NCI-H1417 (cell line): ENCODE measurements around the gene CIROP.

Source experiments
- DNase-seq, 3 experiments: peaks; one replicate each; lab custom pipeline; 2025; lab: John Stamatoyannopoulos, UW

Gene CIROP

DNA sequence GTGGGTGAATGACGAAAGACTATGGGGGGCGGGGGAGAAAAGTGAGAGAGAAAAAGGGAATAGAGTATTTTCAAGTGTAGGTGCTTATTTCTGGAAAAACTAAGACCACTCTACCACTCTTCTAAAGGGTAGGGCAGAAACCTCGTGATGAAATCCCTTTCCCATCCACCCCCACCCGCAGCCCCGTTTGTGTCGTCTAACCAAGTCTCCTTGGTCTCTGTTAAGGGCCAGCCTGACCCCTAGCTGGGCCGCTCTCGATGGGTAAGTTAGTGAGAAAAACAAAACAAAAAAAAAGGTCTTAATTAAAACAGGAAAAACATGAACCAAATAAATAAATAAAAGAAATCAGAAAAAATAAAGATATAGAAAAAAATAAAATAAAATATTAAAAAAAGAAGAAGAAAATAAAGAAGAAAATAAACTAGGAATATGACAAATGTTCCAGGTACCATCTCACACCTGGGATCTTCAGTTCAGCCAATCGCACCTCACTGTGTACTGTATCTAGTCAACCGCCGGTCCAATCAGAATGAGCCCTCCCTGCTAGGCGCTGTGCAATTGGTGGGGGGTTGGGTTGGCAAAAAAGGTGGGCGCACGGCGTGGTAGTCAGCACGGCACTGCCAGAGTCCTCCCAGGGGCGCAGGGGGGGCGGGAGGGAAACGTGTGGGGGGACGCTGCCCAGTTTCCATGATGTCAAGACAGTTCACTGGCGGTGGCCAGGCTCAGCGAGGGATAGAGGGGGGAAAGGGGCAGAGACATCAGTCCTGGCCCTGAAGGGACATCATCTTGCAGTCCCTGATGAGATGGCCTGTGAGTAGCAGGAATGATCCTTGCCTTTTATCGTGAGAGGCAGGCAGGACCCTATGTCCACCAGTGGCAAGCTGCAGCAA lies 37.7 kb downstream of the CIROP start:
- no peak for DNase-seq

GRCh38 chr14:23066368-23066767 lies 38.4 kb downstream of the CIROP start:
- DNase-seq = no peak

GRCh38 chr14:23063601-23064000 lies 41.2 kb downstream of the CIROP start:
- DNase-seq = no peak

DNA sequence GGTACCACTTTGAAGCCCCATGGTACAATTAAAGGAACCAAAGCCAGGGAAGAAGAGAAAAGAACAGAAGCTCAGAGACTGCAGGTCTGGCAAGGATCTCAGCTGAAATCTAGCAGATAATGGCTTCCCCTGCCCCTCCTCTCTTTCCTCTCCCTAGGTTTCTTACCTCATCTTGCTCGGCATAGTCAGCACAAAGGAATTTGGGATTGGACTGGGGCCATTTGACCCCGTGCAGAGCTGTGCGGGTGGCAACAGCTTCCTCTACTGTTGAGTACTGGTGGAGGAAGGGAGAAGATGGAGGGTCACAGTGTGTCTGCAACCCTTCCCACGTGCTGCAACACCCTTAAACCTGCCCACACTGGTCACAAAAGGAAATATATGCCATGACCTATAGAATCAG lies 42.8 kb downstream of the CIROP start:
- no peak for DNase-seq

DNA sequence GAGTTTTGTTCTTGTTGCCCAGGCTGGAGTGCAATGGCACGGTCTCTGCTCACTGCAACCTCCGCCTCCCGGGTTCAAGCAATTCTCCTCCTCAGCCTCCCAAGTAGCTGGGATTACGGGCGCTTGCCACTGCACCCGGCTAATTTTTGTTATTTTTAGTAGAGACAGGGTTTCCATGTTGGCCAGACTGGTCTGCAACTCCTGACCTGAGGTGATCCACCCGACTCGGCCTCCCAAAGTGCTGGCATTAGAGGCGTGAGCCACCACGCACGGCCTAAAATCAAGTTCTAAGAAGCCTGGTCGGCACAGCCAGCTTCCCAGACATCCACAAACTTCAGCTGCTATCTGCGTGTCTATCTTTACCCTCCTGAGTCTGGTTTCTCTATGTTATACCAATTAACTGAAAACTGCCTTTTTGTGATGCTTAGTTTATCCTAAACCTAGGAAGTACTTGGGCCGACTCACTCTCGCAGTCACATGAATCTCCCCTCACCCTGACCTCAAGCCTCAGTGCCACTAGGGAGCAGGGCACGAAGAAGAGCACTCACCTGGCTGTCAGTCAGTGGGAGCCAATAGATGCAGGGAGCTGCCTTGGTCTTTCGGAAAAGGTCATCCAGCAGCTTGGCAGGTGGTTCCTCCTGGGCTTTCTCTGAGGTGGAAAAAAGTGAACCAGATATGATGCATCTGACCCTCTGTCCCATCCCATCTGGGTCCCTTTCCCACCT lies 44.1 kb downstream of the CIROP start:
- no peak for DNase-seq

GRCh38 chr14:23058654-23059504 lies 45.9 kb downstream of the CIROP start:
- no peak for DNase-seq

- DNase-seq = no peak
Measured at GRCh38 chr14:23057757-23058653, 46.8 kb downstream of the CIROP start.

GRCh38 chr14:23056956-23057756 lies 47.6 kb downstream of the CIROP start, which contains the start of gene CDH24:
CDH24 (minus strand) TSS chr14:23057520; CDS start chr14:23055733, 1,787 bp downstream.
- no peak for DNase-seq

DNA sequence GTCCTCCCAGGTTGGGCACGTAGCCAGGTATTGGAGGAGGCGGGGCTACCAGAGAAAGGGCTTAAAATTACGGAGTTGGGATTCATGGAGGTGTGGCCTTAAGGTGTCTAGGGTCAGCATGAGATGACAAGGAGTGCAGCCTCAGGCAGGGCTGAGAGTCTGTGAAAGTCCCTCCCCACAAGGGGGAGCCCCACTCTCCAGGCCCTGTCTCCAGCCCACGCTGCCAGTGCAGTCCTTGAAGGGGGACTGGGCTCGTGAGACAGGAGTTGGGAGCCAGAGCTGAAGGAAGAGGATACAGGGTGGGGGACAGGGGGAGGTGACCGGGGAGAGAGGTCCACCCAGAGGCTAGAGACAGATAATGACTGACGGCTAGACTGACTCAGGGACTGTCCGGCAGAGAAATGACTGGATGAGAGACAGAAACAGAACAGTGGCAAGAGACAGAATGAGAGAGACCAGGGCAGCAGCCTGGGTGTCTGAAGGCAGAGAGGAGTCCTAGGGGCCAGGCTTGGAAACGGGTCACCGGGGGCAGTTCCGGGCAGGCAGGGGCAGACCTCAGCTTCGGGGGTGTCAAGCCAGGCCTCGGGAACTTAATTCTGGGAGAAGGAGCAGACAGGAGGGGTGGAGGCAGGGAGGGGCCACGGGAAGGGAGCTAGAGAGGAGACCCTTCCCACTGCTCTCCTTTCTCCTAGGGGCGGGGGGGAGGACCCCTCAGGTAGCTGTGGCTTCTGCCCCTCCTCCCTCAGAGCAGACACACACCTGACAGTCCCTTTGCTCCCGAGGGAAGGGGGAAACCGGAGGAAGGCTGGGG lies 48.4 kb downstream of the CIROP start:
- DNase-seq = no peak

DNA sequence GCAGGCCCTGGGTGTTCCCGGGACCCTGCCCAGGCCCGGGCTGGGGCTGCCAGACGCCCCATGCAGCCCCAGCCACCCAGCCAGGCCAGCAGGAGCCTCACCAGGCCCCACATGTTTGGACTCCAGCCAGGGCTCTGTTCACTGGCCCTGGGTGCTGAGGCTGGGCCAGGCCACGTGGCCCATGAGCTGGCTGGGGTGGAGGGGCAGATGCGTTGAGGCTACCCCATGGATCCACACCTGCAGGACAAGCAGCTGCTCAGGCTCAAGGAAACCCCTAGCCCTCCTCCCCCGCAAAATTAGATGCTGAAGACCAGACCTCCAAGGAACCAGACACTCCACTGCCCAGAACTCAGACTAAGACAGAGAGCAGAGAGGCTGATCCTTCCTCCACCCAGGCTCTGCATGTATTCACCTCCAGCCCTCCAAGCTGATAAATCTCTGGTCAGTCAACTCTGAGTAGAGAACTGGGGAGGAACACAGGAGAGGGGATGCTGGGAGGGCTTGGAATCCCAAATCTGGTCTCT lies 49.1 kb downstream of the CIROP start:
- no peak for DNase-seq

GRCh38 chr14:23055147-23055550 lies 49.6 kb downstream of the CIROP start:
- no peak for DNase-seq

DNA sequence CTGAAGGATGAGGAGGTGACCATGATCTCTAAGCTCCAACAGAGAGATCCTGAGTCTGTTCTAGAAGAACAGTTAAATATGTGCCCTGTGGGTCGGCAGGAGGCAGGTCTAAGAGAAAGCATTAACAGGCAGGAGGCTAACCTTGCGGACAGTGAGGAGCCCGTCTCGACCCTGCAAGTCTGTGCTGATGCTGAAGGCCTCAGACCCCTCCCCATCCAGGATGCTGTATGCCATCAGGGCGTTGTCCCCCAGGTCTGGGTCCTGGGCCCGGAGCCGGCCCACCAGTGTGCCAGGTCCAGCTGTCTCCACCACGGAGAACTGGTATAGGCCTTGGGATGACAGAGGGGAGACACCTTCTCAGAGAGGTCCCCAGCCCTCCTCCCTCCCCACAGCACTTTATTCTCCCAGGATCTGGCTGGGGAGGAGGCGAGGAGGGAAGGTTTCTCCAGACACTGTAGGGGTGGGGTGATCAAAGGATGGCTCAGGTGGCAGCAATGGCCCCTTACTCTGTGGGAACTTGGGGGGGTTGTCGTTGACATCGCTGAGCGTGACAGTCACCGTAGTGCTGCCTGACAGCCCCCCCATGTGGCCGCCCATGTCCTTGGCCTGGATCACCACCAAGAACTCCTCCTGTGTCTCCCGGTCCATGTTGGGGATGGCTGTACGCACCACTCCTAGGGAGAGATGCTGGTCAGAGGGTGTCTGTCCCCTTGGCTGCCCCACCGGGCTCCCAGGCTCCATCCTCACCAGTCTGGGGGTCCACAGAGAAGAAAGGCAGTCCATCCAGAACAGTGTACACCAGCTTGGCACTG lies 50.6 kb downstream of the CIROP start:
- no peak for DNase-seq

GRCh38 chr14:23053426-23053825 lies 51.4 kb downstream of the CIROP start:
- no peak for DNase-seq

GRCh38 chr14:23052671-23053070 lies 52.1 kb downstream of the CIROP start:
- no peak for DNase-seq

DNA sequence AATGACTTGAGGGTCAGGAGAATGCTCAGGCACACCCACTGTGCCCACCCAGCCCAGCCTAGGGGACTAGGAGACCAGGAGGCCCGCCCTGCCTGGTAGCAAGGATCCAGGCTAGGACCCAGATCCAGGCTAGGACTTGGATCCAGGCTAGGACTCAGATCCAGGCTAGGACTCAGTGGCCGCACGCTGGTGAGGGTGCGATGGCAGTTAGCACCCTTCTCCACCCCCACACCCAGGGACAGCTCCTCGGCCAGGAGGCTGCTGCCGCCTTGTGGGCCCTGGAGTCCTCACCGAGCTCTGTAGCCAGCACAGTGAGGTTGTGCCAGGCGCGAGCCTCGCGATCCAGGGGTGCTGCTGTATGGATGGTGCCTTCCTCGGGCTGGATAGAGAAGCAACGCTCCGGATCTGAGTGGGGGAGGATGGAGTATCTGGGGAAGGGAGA lies 52.6 kb downstream of the CIROP start:
- DNase-seq = no peak

- DNase-seq = no peak
Measured at GRCh38 chr14:23051141-23052057, 53.4 kb downstream of the CIROP start.
